Measurements from ENCODE around the gene POR. TPM values are rescaled to one million over a fixed set of nuclear protein-coding genes. Genes with fewer than 3 reads are reported as not detected.
A peak's percentile ranks its signal among the peaks of the same experiment; 100 is the strongest.

Gene POR
- total and polyA plus RNA-seq, 2 of the 13 experiments (the other 11 are each of a cell fraction or from before 2014, with no cell fraction given): 145 to 266 TPM

DNA sequence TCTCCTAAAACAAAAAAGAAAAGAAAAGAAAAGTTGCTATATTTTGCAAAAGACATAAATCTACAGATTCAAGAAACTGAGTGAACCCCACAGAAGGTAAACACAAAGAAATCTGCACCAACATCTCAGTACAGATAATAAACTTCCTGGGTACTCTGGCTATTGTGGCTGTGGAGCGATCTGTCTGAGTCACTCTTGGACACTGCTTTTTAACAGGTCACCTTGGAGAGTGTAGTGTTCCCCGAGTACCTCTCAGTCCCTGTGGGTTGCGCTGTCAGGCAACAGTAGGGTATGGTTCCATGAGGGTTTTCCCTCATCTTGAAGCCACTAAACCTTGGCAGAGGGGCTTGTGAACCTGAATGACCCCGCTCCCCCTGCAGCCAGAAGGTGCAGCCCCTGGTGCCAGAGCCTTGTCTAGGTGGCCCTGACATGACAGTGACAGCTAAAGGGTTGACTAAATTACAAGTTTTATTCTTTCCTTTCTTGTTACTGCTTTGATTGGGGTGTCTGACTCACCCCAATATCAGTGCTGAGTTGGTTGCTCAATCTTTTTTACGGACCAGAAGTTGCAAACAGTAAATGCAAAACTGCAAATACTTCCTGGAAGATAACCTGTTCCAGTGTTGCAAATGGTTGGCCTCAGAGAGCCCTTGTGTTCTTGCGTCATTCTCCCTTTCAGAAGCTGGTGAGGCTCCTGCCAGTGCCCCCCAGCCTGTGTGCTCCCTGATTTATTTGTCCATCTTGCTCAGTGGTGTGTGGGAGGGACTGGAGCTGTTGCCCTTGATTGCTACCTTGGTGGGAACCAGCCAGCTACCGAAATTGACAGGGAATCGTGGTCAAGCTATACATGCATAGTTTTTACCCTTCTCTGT lies 30.6 kb downstream of the POR start (continued):
- TF ChIP-seq TCF7 (IDR thresholded peaks at IDR 0.05; ENCODE audit: low read depth): 0 out of 2 replicates have a peak, but pooled peaks have one; percentile 6
- TF ChIP-seq, protein P1, sequence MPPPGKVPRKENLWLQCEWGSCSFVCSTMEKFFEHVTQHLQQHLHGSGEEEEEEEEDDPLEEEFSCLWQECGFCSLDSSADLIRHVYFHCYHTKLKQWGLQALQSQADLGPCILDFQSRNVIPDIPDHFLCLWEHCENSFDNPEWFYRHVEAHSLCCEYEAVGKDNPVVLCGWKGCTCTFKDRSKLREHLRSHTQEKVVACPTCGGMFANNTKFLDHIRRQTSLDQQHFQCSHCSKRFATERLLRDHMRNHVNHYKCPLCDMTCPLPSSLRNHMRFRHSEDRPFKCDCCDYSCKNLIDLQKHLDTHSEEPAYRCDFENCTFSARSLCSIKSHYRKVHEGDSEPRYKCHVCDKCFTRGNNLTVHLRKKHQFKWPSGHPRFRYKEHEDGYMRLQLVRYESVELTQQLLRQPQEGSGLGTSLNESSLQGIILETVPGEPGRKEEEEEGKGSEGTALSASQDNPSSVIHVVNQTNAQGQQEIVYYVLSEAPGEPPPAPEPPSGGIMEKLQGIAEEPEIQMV (CRISPR knock-in tag; IDR thresholded peaks at IDR 0.05; ENCODE audit: low read depth): no peak
- TF ChIP-seq ELF1 (CRISPR knock-in tag; IDR thresholded peaks at IDR 0.05): peak; percentile 61
- no peak for TF ChIP-seq ZNF563 (CRISPR knock-in tag; IDR thresholded peaks at IDR 0.05)
- TF ChIP-seq CHD2 (IDR thresholded peaks at IDR 0.05; ENCODE audit: low read depth, low read length): no peak
- no peak for TF ChIP-seq PAWR (CRISPR knock-in tag; IDR thresholded peaks at IDR 0.05; ENCODE audit: borderline replicate concordance)
- no peak for TF ChIP-seq RBM39 (IDR thresholded peaks at IDR 0.05; ENCODE audit: low read depth, low read length, poor library complexity, severe bottlenecking)
- TF ChIP-seq KLF16 (CRISPR knock-in tag; IDR thresholded peaks at IDR 0.05): peak in 1 of 2 experiments; percentile 31; a peak in 1 of 4 replicates
- no peak for TF ChIP-seq SETDB1 (CRISPR knock-in tag; IDR thresholded peaks at IDR 0.05; ENCODE audit: borderline replicate concordance)
- TF ChIP-seq CC2D1A (CRISPR knock-in tag; IDR thresholded peaks at IDR 0.05): no peak
- TF ChIP-seq REPIN1 (CRISPR knock-in tag; IDR thresholded peaks at IDR 0.05; ENCODE audit: borderline replicate concordance, low read depth): 0 out of 2 replicates have a peak, but pooled peaks have one; percentile 22
- no peak for TF ChIP-seq ZZZ3 (CRISPR knock-in tag; IDR thresholded peaks at IDR 0.05; ENCODE audit: borderline replicate concordance)
- TF ChIP-seq ZNF556 (CRISPR knock-in tag; IDR thresholded peaks at IDR 0.05; ENCODE audit: borderline replicate concordance): no peak
- no peak for TF ChIP-seq MATR3 (CRISPR knock-in tag; IDR thresholded peaks at IDR 0.05)
- no peak for TF ChIP-seq SMAD1 (CRISPR knock-in tag; IDR thresholded peaks at IDR 0.05; ENCODE audit: borderline replicate concordance, low read depth)
- peak; percentile 82 for TF ChIP-seq FOSL2 (CRISPR knock-in tag; IDR thresholded peaks at IDR 0.05)
- no peak for TF ChIP-seq ZNF225 (CRISPR knock-in tag; IDR thresholded peaks at IDR 0.05)
- TF ChIP-seq, protein P2, sequence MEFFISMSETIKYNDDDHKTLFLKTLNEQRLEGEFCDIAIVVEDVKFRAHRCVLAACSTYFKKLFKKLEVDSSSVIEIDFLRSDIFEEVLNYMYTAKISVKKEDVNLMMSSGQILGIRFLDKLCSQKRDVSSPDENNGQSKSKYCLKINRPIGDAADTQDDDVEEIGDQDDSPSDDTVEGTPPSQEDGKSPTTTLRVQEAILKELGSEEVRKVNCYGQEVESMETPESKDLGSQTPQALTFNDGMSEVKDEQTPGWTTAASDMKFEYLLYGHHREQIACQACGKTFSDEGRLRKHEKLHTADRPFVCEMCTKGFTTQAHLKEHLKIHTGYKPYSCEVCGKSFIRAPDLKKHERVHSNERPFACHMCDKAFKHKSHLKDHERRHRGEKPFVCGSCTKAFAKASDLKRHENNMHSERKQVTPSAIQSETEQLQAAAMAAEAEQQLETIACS (CRISPR knock-in tag; IDR thresholded peaks at IDR 0.05): no peak
